HG03095 (cell line): ENCODE data around the gene DQX1.

Experiments used
- ATAC-seq: cut with Tn5 transposase; IDR thresholded peaks from one replicate; pipeline ENCODE4 v1.9.1; 2021; ENCODE audit warnings: moderate library complexity; ENCODE audit not compliant: unreplicated experiment

DQX1 gene

DNA sequence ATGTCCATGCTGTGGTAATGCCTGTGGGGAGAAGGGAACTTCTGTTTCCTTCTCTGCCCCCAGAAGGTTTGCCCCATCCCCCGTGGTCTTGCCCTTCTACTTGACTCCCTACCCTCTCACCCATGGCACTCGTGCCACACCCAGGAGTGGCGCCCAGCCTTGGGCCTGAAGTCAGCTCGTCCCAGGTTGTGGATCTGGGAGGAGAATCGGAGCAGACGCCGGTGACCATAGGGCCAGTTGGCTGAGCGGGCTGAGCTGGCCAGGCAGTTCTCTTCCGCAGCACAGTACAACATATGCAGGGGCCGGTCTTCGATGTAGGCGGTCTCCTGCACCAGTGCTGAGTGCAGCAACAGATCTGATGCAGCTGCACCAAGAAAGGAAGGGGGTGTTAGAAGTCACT, 8.4 kb upstream of the DQX1 start:
- no peak for ATAC-seq

GRCh38 chr2:74533464-74533863, 7.4 kb upstream of the DQX1 start:
- no peak for ATAC-seq

DNA sequence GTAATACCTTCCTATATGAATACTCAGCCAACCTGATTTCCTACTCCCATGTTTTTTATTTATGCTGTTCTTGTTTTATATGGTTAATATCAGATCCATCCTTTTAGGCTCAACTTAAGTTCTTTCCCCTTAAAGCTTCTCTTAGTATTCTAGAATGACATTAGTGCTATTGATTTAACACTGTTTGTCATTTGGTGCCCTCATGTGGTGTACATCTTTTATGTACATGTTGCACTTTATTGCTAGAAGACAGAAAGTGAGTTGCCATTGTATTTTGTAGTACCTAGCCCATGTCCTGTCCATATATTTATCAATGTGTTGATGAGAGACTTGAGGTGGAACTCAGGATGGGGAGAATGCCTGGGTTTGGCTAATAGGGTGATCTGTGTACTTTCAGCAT, 6.2 kb upstream of the DQX1 start:
- ATAC-seq, result no peak

GRCh38 chr2:74531666-74532065, 5.6 kb upstream of the DQX1 start:
- ATAC-seq, result no peak

GRCh38 chr2:74530239-74531187, 4.5 kb upstream of the DQX1 start:
- peak; percentile 32 for ATAC-seq

- ATAC-seq, result peak; percentile 74
Measured at GRCh38 chr2:74529357-74530238, 3.6 kb upstream of the DQX1 start, which contains the start of the genes AUP1 and HTRA2. AUP1 (minus strand) TSS chr2:74529706; CDS start chr2:74529629, 77 bp downstream. HTRA2 (plus strand) TSS chr2:74529933; CDS start chr2:74530007, 74 bp downstream.

- ATAC-seq, result no peak
Measured at GRCh38 chr2:74528600-74529356, 2.7 kb upstream of the DQX1 start.

GRCh38 chr2:74527741-74528140, 1.7 kb upstream of the DQX1 start:
- no peak for ATAC-seq

DNA sequence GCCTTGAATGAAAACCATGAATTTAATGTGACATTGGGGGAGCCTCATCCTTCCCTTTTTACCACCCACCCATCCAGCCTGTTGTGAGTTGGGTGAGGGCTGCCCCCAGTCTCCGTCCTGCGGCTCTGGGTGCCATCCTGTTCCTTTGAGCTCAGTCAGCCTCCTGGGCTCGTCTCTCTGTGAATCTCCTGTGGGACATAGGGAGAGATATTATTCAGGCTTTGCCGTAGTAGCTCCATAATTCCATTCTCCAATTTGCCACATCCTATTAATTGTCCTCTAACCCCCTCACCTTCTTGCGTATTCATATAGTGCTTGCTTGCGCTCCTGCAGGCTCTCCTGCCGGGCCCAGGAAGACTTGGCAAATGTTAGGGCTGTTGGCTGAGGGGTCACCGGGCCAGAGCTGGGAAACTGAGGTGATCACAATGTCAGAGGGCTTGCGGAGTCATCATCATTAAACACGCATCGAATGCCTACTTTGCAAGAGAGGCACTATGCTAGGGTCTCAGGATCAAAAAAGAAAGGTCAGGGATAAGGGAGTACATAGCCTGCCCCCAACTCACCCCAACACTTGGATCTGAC, 709 bp upstream of the DQX1 start:
- ATAC-seq, result no peak

DNA sequence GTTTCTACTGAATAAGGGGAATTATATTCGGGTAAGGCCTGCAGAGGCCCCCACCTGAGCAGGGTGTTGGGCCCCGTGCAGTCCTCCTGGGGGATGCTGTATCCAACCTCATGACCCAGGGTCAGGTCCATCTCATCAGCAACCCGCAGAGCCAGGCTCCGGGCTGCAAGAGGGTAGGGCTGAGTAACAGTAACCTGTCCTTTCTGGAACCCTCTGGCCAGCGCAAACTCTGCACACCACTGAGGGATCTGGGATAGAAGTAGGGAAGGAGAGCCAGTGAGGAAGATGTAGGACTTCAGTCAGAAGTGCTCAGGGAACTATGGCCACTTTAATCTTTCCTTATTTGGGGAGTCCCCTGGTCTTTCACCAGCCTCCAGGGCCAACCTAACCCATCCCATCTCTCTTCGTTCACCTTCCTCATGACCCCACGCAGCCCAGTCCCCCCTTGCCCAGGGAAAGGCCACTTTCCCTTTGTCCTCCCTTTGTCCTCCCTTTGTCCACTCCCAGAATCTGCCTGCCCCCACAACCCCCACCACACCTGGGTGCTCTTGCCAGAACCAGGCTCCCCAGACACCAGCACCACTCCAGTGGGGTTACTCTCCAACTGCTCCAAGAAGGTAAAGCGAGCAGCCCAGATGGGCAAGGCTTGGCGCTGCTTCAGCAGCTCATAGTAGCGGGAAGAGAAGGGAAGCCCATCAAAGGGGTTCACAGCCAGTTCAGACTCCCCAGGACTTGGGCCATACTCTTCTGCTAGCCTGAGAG, 895 bp downstream of the DQX1 start:
- ATAC-seq, result no peak

DNA sequence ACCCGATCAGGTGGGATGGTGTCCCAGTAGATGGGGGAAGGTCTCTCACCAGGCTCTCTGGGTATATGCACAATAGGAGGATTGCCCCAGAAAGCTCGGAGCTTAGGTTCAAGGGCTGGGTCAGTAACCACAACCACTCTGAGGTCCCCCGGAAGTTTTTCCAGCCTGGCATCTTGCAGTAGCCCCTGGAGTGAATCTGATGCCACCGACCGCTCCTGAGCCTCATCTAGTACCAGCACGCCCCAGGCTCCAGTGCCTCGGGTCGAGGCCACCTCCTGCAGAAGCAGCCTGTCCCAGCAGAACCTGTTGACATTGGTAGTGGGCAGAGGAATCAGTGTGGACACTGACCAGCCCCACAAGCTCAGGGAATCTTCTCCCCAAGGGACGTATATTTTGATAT, 2.0 kb downstream of the DQX1 start:
- ATAC-seq, result no peak

DNA sequence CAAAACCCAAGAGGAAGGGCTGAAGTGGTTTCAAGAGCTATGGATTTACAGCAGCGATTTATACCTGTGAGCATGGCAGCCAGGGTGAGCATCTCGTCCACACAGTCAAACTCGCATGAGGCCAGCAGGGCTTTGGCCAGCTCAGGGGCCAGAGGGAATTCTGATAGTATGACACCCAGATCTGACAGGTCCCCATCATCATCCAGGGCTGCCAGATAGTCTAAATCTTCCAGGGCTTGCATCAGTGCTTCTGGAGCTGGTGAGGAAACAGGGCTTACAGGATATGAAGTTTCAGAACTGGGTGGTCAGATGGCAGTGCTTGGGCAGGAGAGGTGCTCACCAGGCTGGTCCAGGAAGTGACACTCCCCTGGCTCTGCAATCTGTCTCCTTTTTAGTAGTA, 3.5 kb downstream of the DQX1 start:
- ATAC-seq, result no peak

GRCh38 chr2:74516650-74517049, 9.4 kb downstream of the DQX1 start:
- no peak for ATAC-seq

GRCh38 chr2:74515981-74516633, 9.9 kb downstream of the DQX1 start:
- ATAC-seq, result no peak

DNA sequence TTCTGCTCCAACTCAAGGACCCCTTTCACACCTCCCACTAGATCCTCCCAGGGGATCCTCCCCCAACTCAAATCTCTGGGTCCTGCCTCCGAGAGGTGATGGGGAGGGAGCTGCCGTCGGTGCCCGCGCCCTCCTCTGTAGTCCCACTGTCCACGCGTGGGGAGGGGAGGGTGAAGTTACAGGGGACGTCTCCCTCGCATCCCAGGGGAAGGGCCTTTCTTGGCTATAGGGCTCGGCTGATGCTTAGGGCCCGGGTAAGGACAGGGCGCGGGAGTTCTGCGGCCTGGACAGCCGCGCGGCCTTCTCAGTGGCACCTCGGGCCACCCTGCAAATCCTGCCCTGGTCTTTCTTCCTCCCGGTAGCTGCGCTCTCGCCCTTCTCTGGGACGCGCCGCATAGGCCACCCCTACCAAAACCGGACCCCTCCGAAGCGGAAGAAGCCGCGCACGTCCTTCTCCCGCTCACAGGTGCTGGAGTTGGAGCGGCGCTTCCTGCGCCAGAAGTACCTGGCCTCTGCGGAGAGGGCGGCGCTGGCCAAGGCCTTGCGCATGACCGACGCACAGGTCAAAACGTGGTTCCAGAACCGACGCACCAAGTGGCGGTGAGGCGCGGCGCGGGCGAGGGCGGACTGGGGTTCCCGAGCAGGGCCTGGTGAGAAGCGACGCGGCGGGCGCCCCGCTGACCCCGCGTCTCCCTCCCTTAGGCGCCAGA, 10.6 kb downstream of the DQX1 start:
- no peak for ATAC-seq

- ATAC-seq, result no peak
Measured at GRCh38 chr2:74514368-74515270, 11.4 kb downstream of the DQX1 start, which contains the start of gene TLX2. TLX2 (plus strand) TSS chr2:74514450; CDS start chr2:74514807, 357 bp downstream.

DNA sequence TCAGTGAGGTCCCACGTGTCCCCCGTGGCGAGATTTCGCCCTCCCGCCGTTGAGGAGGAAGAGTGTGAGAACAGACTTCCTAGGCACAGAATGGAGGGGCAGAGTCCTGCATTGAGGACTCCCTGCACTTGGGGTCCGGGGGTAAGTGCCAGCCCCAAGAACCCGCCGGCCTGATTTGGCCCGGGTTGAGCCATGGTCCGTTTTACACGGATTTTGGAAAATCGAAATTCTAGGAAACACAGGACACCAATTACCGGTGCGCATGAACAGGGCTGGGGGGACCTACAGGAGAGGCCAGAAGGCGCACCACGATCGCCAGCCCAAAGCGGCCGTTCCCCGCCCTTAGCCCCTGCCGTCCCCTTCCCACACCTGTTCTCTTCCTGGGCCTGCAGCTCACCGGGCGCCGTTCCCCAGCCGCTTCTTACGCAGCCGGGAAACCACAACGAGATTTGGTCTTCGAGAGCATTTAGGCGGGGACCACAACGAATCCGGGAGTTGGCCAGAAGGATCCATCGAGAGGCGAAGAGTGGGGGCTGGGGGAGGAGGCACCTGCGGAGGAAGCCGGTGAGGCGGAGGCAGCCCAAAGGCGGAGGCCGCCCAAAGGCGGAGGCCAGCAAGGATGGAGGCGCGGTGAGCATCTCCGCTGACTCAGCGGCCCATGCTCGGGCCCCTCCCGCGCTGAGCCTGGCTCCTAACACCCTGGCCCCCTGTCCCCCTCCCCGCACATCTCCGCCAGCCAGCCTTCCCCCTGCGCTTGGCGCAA, 12.2 kb downstream of the DQX1 start:
- no peak for ATAC-seq
